ENCODE data around the gene BOLA2.
"Not testable (repeated sequence)": the region's sequence is repeated elsewhere in the genome, so short reads cannot be mapped to it uniquely, and the experiment has no call there.

BOLA2 gene

GRCh38 chr16:29454269-29454668 is at the start of gene BOLA2, which contains the start of gene SLX1B:
TSS of gene BOLA2 (minus strand) at chr16:29454351. CDS start at chr16:29454253, 98 bp downstream.
TSS of gene SLX1B (plus strand) at chr16:29454533.
- not testable (repeated sequence) for H3K27me3 Mint-ChIP-seq (ENCODE audit: low read depth, poor library complexity); H3K4me1 Mint-ChIP-seq; H3K9me3 Mint-ChIP-seq; H3K27ac Mint-ChIP-seq; H3K4me3 Mint-ChIP-seq; H3K36me3 Mint-ChIP-seq (ENCODE audit: low read depth); DNase-seq

- not testable (repeated sequence) for H3K9me3 Mint-ChIP-seq; H3K36me3 Mint-ChIP-seq (ENCODE audit: low read depth); H3K27ac Mint-ChIP-seq; H3K4me3 Mint-ChIP-seq; DNase-seq; H3K4me1 Mint-ChIP-seq; H3K27me3 Mint-ChIP-seq (ENCODE audit: low read depth, poor library complexity)
Observed at GRCh38 chr16:29482276-29482675, 28.1 kb upstream of the BOLA2 start.

GRCh38 chr16:29472065-29472464 is 17.9 kb upstream of the BOLA2 start:
- H3K4me3 Mint-ChIP-seq; H3K4me1 Mint-ChIP-seq; H3K9me3 Mint-ChIP-seq; H3K27ac Mint-ChIP-seq; DNase-seq; H3K36me3 Mint-ChIP-seq (ENCODE audit: low read depth); H3K27me3 Mint-ChIP-seq (ENCODE audit: low read depth, poor library complexity): not testable (repeated sequence)

- H3K4me3 Mint-ChIP-seq; H3K36me3 Mint-ChIP-seq (ENCODE audit: low read depth); H3K9me3 Mint-ChIP-seq; H3K27me3 Mint-ChIP-seq (ENCODE audit: low read depth, poor library complexity); H3K27ac Mint-ChIP-seq; H3K4me1 Mint-ChIP-seq: not testable (repeated sequence)
- DNase-seq: peak; percentile 7
Observed at GRCh38 chr16:29469660-29470059, 15.5 kb upstream of the BOLA2 start.

GRCh38 chr16:29467654-29468366 is 13.7 kb upstream of the BOLA2 start:
- H3K36me3 Mint-ChIP-seq (ENCODE audit: low read depth); H3K4me3 Mint-ChIP-seq; H3K4me1 Mint-ChIP-seq; H3K27me3 Mint-ChIP-seq (ENCODE audit: low read depth, poor library complexity); H3K27ac Mint-ChIP-seq; DNase-seq; H3K9me3 Mint-ChIP-seq: not testable (repeated sequence)

- not testable (repeated sequence) for H3K4me3 Mint-ChIP-seq; H3K27ac Mint-ChIP-seq; H3K9me3 Mint-ChIP-seq; H3K4me1 Mint-ChIP-seq; H3K27me3 Mint-ChIP-seq (ENCODE audit: low read depth, poor library complexity); H3K36me3 Mint-ChIP-seq (ENCODE audit: low read depth); DNase-seq
Observed at GRCh38 chr16:29466904-29467303, 12.8 kb upstream of the BOLA2 start.

- H3K36me3 Mint-ChIP-seq (ENCODE audit: low read depth); H3K27me3 Mint-ChIP-seq (ENCODE audit: low read depth, poor library complexity); DNase-seq; H3K4me3 Mint-ChIP-seq; H3K4me1 Mint-ChIP-seq; H3K9me3 Mint-ChIP-seq; H3K27ac Mint-ChIP-seq: not testable (repeated sequence)
Observed at GRCh38 chr16:29465985-29466824, 12.1 kb upstream of the BOLA2 start.

- H3K9me3 Mint-ChIP-seq; H3K27me3 Mint-ChIP-seq (ENCODE audit: low read depth, poor library complexity); DNase-seq; H3K36me3 Mint-ChIP-seq (ENCODE audit: low read depth); H3K4me1 Mint-ChIP-seq; H3K4me3 Mint-ChIP-seq; H3K27ac Mint-ChIP-seq: not testable (repeated sequence)
Observed at GRCh38 chr16:29460647-29461030, 6.5 kb upstream of the BOLA2 start.

GRCh38 chr16:29459706-29460646 is 5.8 kb upstream of the BOLA2 start, which contains the start of gene SULT1A4:
TSS of gene SULT1A4 (plus strand) at chr16:29459913. CDS start at chr16:29461386, 1,473 bp downstream.
- H3K27ac Mint-ChIP-seq; DNase-seq; H3K36me3 Mint-ChIP-seq (ENCODE audit: low read depth); H3K27me3 Mint-ChIP-seq (ENCODE audit: low read depth, poor library complexity); H3K4me1 Mint-ChIP-seq; H3K4me3 Mint-ChIP-seq; H3K9me3 Mint-ChIP-seq: not testable (repeated sequence)

GRCh38 chr16:29457660-29458059 is 3.5 kb upstream of the BOLA2 start:
- not testable (repeated sequence) for H3K4me1 Mint-ChIP-seq; H3K4me3 Mint-ChIP-seq; H3K9me3 Mint-ChIP-seq; H3K27ac Mint-ChIP-seq; H3K36me3 Mint-ChIP-seq (ENCODE audit: low read depth); DNase-seq; H3K27me3 Mint-ChIP-seq (ENCODE audit: low read depth, poor library complexity)

GRCh38 chr16:29454828-29455227 is 677 bp upstream of the BOLA2 start:
- H3K27ac Mint-ChIP-seq; DNase-seq; H3K4me1 Mint-ChIP-seq; H3K27me3 Mint-ChIP-seq (ENCODE audit: low read depth, poor library complexity); H3K9me3 Mint-ChIP-seq; H3K4me3 Mint-ChIP-seq; H3K36me3 Mint-ChIP-seq (ENCODE audit: low read depth): not testable (repeated sequence)

- H3K4me1 Mint-ChIP-seq; H3K27ac Mint-ChIP-seq; H3K27me3 Mint-ChIP-seq (ENCODE audit: low read depth, poor library complexity); H3K9me3 Mint-ChIP-seq; DNase-seq; H3K36me3 Mint-ChIP-seq (ENCODE audit: low read depth); H3K4me3 Mint-ChIP-seq: not testable (repeated sequence)
Observed at GRCh38 chr16:29453754-29454153, 397 bp downstream of the BOLA2 start.

GRCh38 chr16:29425390-29425789 is 28.8 kb downstream of the BOLA2 start:
- not testable (repeated sequence) for H3K4me1 Mint-ChIP-seq; H3K36me3 Mint-ChIP-seq (ENCODE audit: low read depth); H3K27ac Mint-ChIP-seq; H3K4me3 Mint-ChIP-seq; H3K27me3 Mint-ChIP-seq (ENCODE audit: low read depth, poor library complexity); DNase-seq; H3K9me3 Mint-ChIP-seq

GRCh38 chr16:29423587-29423986 is 30.6 kb downstream of the BOLA2 start:
- not testable (repeated sequence) for H3K4me3 Mint-ChIP-seq; DNase-seq; H3K4me1 Mint-ChIP-seq; H3K9me3 Mint-ChIP-seq; H3K36me3 Mint-ChIP-seq (ENCODE audit: low read depth); H3K27ac Mint-ChIP-seq; H3K27me3 Mint-ChIP-seq (ENCODE audit: low read depth, poor library complexity)

Data from nephron progenitor cell (in vitro differentiated cells).